Endodermal cell (in vitro differentiated cells): ENCODE data around the gene CYBRD1. TPM values are rescaled to one million over a fixed set of nuclear protein-coding genes. Genes with fewer than 3 reads are reported as not detected.
"Not testable (repeated sequence)": the region's sequence is repeated elsewhere in the genome, so short reads cannot be mapped to it uniquely, and the experiment has no call there.

ENCODE experiments used
- DNase-seq: peaks from one replicate; pipeline ENCODE4 v3.0.0-alpha.2; 2017
- H3K27ac ChIP-seq: 2 replicates; pipeline ENCODE4 v1.5.1; 2013; ENCODE audit warnings: mild to moderate bottlenecking, low read depth, low read length, moderate library complexity
- H3K27me3 ChIP-seq: 2 replicates; pipeline ENCODE4 v1.6.1; 2013; ENCODE audit warnings: mild to moderate bottlenecking, low read length, moderate library complexity; ENCODE audit not compliant: insufficient read depth, control insufficient read depth, poor library complexity, severe bottlenecking
- H3K36me3 ChIP-seq: 2 replicates; pipeline ENCODE4 v1.7.0; 2013; ENCODE audit warnings: mild to moderate bottlenecking, low read length, moderate library complexity; ENCODE audit not compliant: control insufficient read depth, insufficient read depth
- H3K4me1 ChIP-seq: one replicate; pipeline ENCODE4 v1.7.0; 2013; ENCODE audit warnings: low read length; ENCODE audit not compliant: control insufficient read depth, insufficient read depth
- H3K4me3 ChIP-seq: 2 replicates; pipeline ENCODE4 v1.5.1; 2013; ENCODE audit warnings: mild to moderate bottlenecking, low read length, moderate library complexity
- H3K9ac ChIP-seq: 2 replicates; pipeline ENCODE4 v1.6.1; 2013; ENCODE audit warnings: mild to moderate bottlenecking, low read length, moderate library complexity; ENCODE audit not compliant: poor library complexity, severe bottlenecking; ENCODE audit errors: extremely low read depth
- H3K9me3 ChIP-seq: 2 replicates; pipeline ENCODE4 v1.6.1; 2013; ENCODE audit warnings: mild to moderate bottlenecking, low read length, moderate library complexity; ENCODE audit not compliant: control insufficient read depth
- H3K27ac Mint-ChIP-seq: 2 replicates; pipeline ENCODE4 v1.8.0; 2020; ENCODE audit warnings: mixed read lengths
- H3K27me3 Mint-ChIP-seq: 2 replicates; pipeline ENCODE4 v1.8.0; 2021; ENCODE audit warnings: mild to moderate bottlenecking, mixed read lengths; ENCODE audit not compliant: insufficient read depth
- H3K36me3 Mint-ChIP-seq: 2 replicates; pipeline ENCODE4 v1.8.0; 2020; ENCODE audit warnings: low read depth, mixed read lengths
- H3K4me1 Mint-ChIP-seq: 2 replicates; pipeline ENCODE4 v1.8.0; 2020; ENCODE audit warnings: mixed read lengths
- H3K4me3 Mint-ChIP-seq: 2 replicates; pipeline ENCODE4 v1.8.0; 2020; ENCODE audit warnings: mild to moderate bottlenecking, moderate library complexity, mixed read lengths
- H3K9me3 Mint-ChIP-seq: 2 replicates; pipeline ENCODE4 v1.8.0; 2020; ENCODE audit warnings: mild to moderate bottlenecking, mixed read lengths
- WGBS, 2 experiments: methylation state at CpG; one replicate each; pipeline versions ENCODE4 v1.1.5 to v1.1.7; 2013; ENCODE audit warnings: missing lambda C conversion rate in 2 of 2, mixed read lengths in 1 of 2; ENCODE audit not compliant: insufficient coverage in 1 of 2, insufficient read length in 1 of 2; 5-methylcytosine and 5-hydroxymethylcytosine counted together
- total RNA-seq, 2 donors: library from RNA; stranded (reverse); fragmentation: NEBNext Ultra II Directional in 1 of 2; extraction: Animal tissue kit (Norgen Biotek cat#: 25700) in 1 of 2; gene quantifications; 2 replicates in 1 of 2; 3 replicates in 1 of 2; pipeline ENCODE4 v1.2.1, GENCODE V29; 2021
- TF ChIP-seq, protein P1 (sequence below): fragments of 200-600 bp; sonication (generic); conservative IDR thresholded peaks from 2 replicates; pipeline ENCODE4 v1.5.0; 2021; ENCODE audit warnings: antibody characterized with exemption, mild to moderate bottlenecking

Gene CYBRD1
- total RNA-seq, 2 donors from 2014 or later: 3.3 to 4.7 TPM

GRCh38 chr2:171531836-171532450 is 9.7 kb downstream of the CYBRD1 start:
- Mint-ChIP-seq H3K9me3 (peaks cover 9% of the 10 kb centered on the region), H3K27me3 (no peaks in the 10 kb centered on the region), H3K4me3 (no peak overlapping the region), H3K27ac (no peak overlapping the region), H3K4me1 (no peaks in the 10 kb centered on the region), H3K36me3 (peaks cover 7% of the 10 kb centered on the region)
- no peaks in the 10 kb centered on the region for H3K36me3 ChIP-seq
- no peak overlapping the region for H3K9ac ChIP-seq
- no peak overlapping the region for H3K4me3 ChIP-seq
- no peaks in the 10 kb centered on the region for H3K4me1 ChIP-seq
- H3K27ac ChIP-seq: no peak overlapping the region
- H3K9me3 ChIP-seq: peaks cover 9% of the 10 kb centered on the region
- WGBS, 2 experiments: 91 to 100% methylated on average over 2 to 3 of the region's 3 CpGs
- no peak for DNase-seq
- TF ChIP-seq, protein P1, sequence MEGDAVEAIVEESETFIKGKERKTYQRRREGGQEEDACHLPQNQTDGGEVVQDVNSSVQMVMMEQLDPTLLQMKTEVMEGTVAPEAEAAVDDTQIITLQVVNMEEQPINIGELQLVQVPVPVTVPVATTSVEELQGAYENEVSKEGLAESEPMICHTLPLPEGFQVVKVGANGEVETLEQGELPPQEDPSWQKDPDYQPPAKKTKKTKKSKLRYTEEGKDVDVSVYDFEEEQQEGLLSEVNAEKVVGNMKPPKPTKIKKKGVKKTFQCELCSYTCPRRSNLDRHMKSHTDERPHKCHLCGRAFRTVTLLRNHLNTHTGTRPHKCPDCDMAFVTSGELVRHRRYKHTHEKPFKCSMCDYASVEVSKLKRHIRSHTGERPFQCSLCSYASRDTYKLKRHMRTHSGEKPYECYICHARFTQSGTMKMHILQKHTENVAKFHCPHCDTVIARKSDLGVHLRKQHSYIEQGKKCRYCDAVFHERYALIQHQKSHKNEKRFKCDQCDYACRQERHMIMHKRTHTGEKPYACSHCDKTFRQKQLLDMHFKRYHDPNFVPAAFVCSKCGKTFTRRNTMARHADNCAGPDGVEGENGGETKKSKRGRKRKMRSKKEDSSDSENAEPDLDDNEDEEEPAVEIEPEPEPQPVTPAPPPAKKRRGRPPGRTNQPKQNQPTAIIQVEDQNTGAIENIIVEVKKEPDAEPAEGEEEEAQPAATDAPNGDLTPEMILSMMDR: no peak
- H3K27me3 ChIP-seq: no peaks in the 10 kb centered on the region

DNA sequence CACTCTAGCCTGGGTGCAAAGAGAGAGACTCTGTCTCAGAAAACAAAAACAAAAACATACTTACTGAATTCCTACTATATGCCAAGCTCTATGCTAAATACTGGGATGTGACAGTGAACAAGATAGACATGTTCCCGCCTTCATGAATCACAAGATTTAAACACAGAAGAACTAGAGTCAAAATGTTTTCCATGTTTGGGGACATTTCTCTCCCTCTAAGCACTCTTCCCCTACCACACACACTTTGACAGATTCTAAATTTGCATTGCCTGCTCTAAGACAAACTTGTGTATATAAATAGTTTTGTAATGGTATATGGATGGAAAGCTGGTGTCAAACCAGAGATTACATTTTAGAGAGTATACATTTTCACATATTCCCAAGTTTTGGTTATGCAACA is 11.1 kb downstream of the CYBRD1 start:
- peaks cover 9% of the 10 kb centered on the region for H3K9me3 Mint-ChIP-seq
- H3K36me3 Mint-ChIP-seq: peaks cover 7% of the 10 kb centered on the region
- no peak overlapping the region for H3K27ac Mint-ChIP-seq
- Histone ChIP-seq H3K4me3 (no peak overlapping the region), H3K4me1 (no peaks in the 10 kb centered on the region), H3K27me3 (no peaks in the 10 kb centered on the region), H3K27ac (no peak overlapping the region), H3K36me3 (no peaks in the 10 kb centered on the region), H3K9ac (no peak overlapping the region), H3K9me3 (peaks cover 9% of the 10 kb centered on the region)
- no peak overlapping the region for H3K4me3 Mint-ChIP-seq
- DNase-seq: no peak
- WGBS, 2 experiments: 93 to 100% methylated on average over 1 of the region's 1 CpG
- H3K27me3 Mint-ChIP-seq: no peaks in the 10 kb centered on the region
- TF ChIP-seq, protein P1: no peak
- H3K4me1 Mint-ChIP-seq: no peaks in the 10 kb centered on the region

GRCh38 chr2:171535528-171535927 is 13.3 kb downstream of the CYBRD1 start:
- not testable (repeated sequence) for H3K9me3 Mint-ChIP-seq, H3K36me3 ChIP-seq, H3K27ac ChIP-seq, H3K9me3 ChIP-seq, H3K4me1 Mint-ChIP-seq, H3K36me3 Mint-ChIP-seq, H3K27ac Mint-ChIP-seq, DNase-seq, H3K4me3 Mint-ChIP-seq, H3K27me3 Mint-ChIP-seq, H3K9ac ChIP-seq, H3K4me1 ChIP-seq, H3K27me3 ChIP-seq, H3K4me3 ChIP-seq
- 94 to 97% methylated on average over 3 to 4 of the region's 4 CpGs for WGBS, 2 experiments

GRCh38 chr2:171540437-171540836 is 18.2 kb downstream of the CYBRD1 start:
- WGBS, 2 experiments: 94% methylated on average over 4 of the region's 4 CpGs; no CpG with 5 or more reads in 1 of the 2 experiments
- TF ChIP-seq, protein P1: no peak
- Histone ChIP-seq H3K27ac (no peak overlapping the region), H3K9me3 (no peaks in the 10 kb centered on the region), H3K36me3 (no peaks in the 10 kb centered on the region), H3K4me1 (no peaks in the 10 kb centered on the region), H3K4me3 (no peak overlapping the region), H3K9ac (no peak overlapping the region), H3K27me3 (no peaks in the 10 kb centered on the region)
- Mint-ChIP-seq H3K27ac (no peak overlapping the region), H3K27me3 (no peaks in the 10 kb centered on the region), H3K4me3 (no peak overlapping the region), H3K4me1 (no peaks in the 10 kb centered on the region), H3K36me3 (no peaks in the 10 kb centered on the region), H3K9me3 (no peaks in the 10 kb centered on the region)
- no peak for DNase-seq
